GM19239 (cell line): ENCODE results near the gene NACC2.
"Not testable (repeated sequence)": the region's sequence is repeated elsewhere in the genome, so short reads cannot be mapped to it uniquely, and the experiment has no call there.

ENCODE experiments used
- DNase-seq: peaks from one replicate; pipeline ENCODE4 v3.0.0; 2011; ENCODE audit warnings: low spot score; ENCODE audit not compliant: insufficient read length
- FAIRE-seq: peaks from 2 replicates; lab custom pipeline; 2011; peaks lifted over from hg19 to GRCh38; lab: Jason Lieb, UNC

NACC2 gene

DNA sequence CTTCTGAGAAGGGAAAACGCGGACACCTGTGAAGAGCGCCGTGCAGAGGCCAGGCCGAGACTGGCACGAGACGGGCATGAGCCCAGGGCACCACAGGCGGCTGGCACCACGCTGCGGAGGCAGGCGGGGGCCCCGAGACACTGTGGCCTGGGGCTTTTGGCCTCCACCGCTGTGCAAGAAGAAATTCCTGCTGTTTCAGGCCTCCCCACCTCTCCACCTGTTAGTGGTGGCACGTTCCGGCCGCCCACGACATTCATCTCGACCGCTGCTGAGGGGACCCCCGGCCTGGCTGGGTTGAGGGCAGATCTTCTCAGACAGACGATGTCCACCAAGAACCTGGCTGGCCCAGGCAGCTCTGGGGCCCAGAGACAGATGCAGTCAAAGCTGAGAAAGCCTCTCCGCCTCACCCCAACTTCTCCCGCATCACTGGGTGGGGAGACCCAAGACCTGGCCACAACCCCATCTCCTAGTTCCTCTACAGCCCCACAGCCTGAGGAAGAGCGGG is 11.5 kb downstream of the NACC2 start:
- FAIRE-seq = no peak
- no peak for DNase-seq

- DNase-seq (no peak), FAIRE-seq (no peak)
Observed at GRCh38 chr9:136082496-136083361, 12.4 kb downstream of the NACC2 start.

GRCh38 chr9:136081826-136082495 is 13.1 kb downstream of the NACC2 start:
- FAIRE-seq (no peak), DNase-seq (no peak)

DNA sequence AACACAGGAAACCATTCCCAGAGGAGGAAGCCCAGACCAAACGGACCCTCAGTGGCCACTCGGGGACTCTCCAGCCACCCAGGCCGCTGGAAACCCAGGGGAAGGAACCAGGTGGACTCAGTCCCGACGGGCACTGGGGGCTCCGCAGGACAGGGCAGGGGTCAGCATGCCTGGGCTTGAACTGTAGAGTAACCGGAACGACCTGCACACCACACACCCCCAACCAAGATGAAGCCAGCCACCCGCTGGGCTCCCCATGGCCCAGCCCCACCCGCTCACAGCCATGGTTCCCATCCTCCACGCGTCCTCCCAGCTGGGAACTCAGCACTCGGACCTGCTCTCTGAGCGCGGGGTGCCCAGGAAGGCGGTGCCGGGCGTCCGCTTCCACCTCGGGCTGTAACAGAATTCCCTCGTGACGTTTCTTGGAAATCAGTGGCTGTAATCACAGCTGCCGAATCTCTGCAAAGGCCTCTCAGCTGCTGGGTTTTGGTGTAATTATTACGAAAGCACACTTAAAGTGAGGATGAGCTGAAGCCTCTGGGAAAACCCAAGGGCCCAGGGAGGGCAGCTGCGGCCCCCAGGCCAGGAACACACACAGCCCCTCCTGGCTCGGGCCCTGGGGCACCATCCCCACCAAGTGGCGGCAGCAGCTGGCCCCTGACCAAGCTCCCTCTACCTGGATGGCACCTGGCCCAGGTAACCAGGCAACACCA is 13.8 kb downstream of the NACC2 start:
- FAIRE-seq = no peak
- DNase-seq = no peak

- FAIRE-seq = no peak
Observed at GRCh38 chr9:136080716-136081112, 14.4 kb downstream of the NACC2 start.

GRCh38 chr9:136079916-136080246 is 15.2 kb downstream of the NACC2 start:
- no peak for FAIRE-seq
- no peak for DNase-seq

More at GRCh38 chr9:136080716-136081112, 14.4 kb downstream of the NACC2 start:
- DNase-seq = no peak

- DNase-seq = no peak
- no peak for FAIRE-seq
Observed at GRCh38 chr9:136079211-136079915, 15.7 kb downstream of the NACC2 start.

GRCh38 chr9:136078498-136079011 is 16.5 kb downstream of the NACC2 start:
- no peak for DNase-seq
- FAIRE-seq = no peak

DNA sequence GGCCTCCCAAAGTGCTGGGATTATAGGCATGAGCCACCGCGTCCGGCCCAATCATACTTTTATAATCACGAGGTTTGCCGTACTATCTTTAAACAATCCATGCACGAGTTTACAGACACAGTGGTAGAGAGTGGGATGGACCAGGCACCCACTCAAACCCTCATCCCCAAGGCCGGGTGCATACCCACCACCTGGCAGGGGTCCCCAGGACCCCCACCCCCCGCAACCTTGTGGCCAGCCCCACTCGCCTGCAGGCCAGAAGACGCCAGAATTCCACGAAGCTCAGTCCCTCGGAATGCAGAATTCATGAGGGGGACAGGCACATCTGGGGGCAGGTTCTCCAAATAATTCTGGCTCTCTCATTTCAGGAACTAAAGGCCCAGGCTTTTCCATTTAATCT is 17.1 kb downstream of the NACC2 start:
- no peak for FAIRE-seq
- no peak for DNase-seq

- DNase-seq = no peak
- FAIRE-seq = no peak
Observed at GRCh38 chr9:136077491-136077890, 17.6 kb downstream of the NACC2 start.

- FAIRE-seq (no peak), DNase-seq (no peak)
Observed at GRCh38 chr9:136075881-136076678, 19.0 kb downstream of the NACC2 start.

DNA sequence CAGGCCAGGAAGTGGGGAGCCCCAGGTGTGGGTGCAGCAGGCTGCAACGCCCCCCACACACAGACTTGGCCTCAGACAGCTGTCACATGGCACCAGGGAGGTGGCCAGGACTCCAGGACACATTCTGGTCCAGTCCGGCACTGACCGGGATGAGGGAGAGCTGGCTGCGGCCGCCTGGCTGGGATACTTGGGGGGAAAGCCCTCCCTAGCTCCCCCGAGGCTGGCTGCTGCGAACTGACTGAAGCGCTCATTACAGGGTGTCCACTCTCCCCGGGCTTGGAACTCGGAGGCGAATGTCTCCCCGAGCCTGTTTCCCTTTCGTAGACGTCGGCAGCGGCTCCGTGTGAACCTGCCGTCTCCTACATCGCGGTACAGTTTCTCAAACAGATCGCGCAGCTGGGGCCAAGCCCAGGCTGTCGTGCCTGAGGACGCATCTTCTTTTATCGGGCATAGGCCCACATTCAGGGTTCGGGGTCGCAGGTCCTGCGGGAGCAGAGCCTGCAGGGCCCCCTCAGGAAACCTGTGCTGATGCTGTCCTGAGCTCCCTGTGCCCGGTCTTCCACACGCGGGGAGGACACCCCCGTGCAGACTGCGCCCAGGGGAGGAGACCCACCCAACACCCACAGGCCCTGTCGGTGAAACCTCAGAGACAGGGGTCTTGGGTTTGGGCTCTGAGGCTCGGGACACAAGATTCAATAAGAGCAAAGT is 19.8 kb downstream of the NACC2 start:
- no peak for DNase-seq

DNA sequence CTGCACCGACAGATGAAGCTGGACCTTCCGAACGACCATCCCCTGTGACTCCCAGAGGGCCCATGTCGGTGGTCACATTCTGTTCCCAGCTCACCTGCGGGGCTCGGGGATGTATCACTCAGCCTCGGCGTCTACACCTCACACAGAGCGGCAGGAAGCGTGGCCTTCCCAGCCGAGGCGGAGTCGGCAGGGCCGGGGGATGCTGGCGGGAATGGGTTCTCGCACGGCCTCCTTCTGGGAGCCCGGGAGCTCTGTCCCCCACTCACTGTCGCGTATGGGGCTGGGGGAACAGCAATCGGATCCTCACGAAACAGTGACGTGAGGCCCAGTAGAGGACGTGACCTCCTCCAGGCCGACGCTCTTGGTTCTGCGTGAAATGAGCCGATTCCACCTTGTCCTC is 20.4 kb downstream of the NACC2 start:
- no peak for DNase-seq
- no peak for FAIRE-seq

More for the DNA sequence above, 19.8 kb downstream of the NACC2 start:
- FAIRE-seq = no peak

- FAIRE-seq = no peak
- DNase-seq = no peak
Observed at GRCh38 chr9:136062657-136063439, 32.2 kb downstream of the NACC2 start.

- DNase-seq = not testable (repeated sequence)
Observed at GRCh38 chr9:136061916-136062315, 33.2 kb downstream of the NACC2 start.

GRCh38 chr9:136061405-136061804 is 33.7 kb downstream of the NACC2 start:
- FAIRE-seq = no peak
- no peak for DNase-seq

More at GRCh38 chr9:136061916-136062315, 33.2 kb downstream of the NACC2 start:
- not testable (repeated sequence) for FAIRE-seq

- DNase-seq (no peak), FAIRE-seq (no peak)
Observed at GRCh38 chr9:136060671-136061371, 34.3 kb downstream of the NACC2 start.
